Panc1 (cell line): ENCODE data around the gene FAM83D. TPM values are rescaled to one million over a fixed set of nuclear protein-coding genes. Genes with fewer than 3 reads are reported as not detected.

Experiments used
- ATAC-seq: fragments of 200-7000 bp; cut with Tn5 transposase; 2 replicates; pipeline ENCODE4 v1.9.1; 2020; ENCODE audit warnings: mild to moderate bottlenecking, moderate library complexity
- BruUV-seq: library from RNA; stranded (reverse); fragments of 400-500 nt; replicated peaks from 2 replicates; lab custom pipeline; 2021; lab: Mats Ljungman, UMichigan
- CTCF ChIA-PET: fragments of 300-600 bp; sonication (Branson Sonifier 250); formaldehyde crosslinking; loops from one replicate; lab custom pipeline; 2022; ENCODE audit warnings: antibody characterized with exemption; lab: Charles Lee
- POLR2A ChIA-PET: fragments of 300-600 bp; sonication (Branson Sonifier 250); formaldehyde crosslinking; loops from one replicate; lab custom pipeline; 2022; ENCODE audit warnings: antibody characterized with exemption; lab: Charles Lee
- DNase-seq: peaks from one replicate; pipeline ENCODE4 v3.0.0-alpha.2; 2010; ENCODE audit warnings: low read depth, low spot score
- H3K27ac ChIP-seq: 2 replicates; pipeline ENCODE4 v1.5.1; 2011; ENCODE audit warnings: mild to moderate bottlenecking, low read length, inconsistent platforms
- H3K27me3 ChIP-seq: fragments of 200-500 bp; sonication (Bioruptor generic); 2 replicates; pipeline ENCODE4 v1.6.0; 2014; ENCODE audit warnings: low read length, inconsistent platforms; ENCODE audit not compliant: control insufficient read depth, insufficient read depth
- H3K36me3 ChIP-seq: fragments of 200-500 bp; sonication (Bioruptor generic); 2 replicates; pipeline ENCODE4 v1.5.1; 2014; ENCODE audit warnings: inconsistent platforms, mild to moderate bottlenecking, low read length, moderate library complexity; ENCODE audit not compliant: control insufficient read depth, insufficient read depth
- H3K4me1 ChIP-seq: 2 replicates; pipeline ENCODE4 v1.5.1; 2011; ENCODE audit warnings: inconsistent platforms, mild to moderate bottlenecking, low read length, moderate library complexity; ENCODE audit not compliant: control insufficient read depth, insufficient read depth
- H3K4me3 ChIP-seq, 2 experiments: 2 replicates each; pipeline ENCODE4 v1.5.1; 2011 to 2012; ENCODE audit warnings: low read depth in 2 of 2, low read length in 2 of 2, mild to moderate bottlenecking in 2 of 2, inconsistent platforms in 1 of 2, moderate library complexity in 1 of 2
- H3K9me3 ChIP-seq: fragments of 200-500 bp; sonication (Bioruptor generic); 2 replicates; pipeline ENCODE4 v1.5.1; 2014; ENCODE audit warnings: low read depth, mild to moderate bottlenecking, inconsistent platforms, low read length, moderate library complexity; ENCODE audit not compliant: control insufficient read depth, insufficient read depth
- POLR2AphosphoS5 ChIP-seq: IDR thresholded peaks from 2 replicates; pipeline ENCODE4 v1.6.1; 2012; ENCODE audit warnings: mild to moderate bottlenecking, low read depth, low read length, moderate library complexity
- SIN3A ChIP-seq: IDR thresholded peaks from 2 replicates; pipeline ENCODE4 v1.6.1; 2012; ENCODE audit warnings: low read depth, mild to moderate bottlenecking, low read length, moderate library complexity, borderline replicate concordance; ENCODE audit not compliant: insufficient read depth
- TCF7L2 ChIP-seq: IDR thresholded peaks from 2 replicates; pipeline ENCODE4 v1.6.1; 2011; ENCODE audit warnings: mild to moderate bottlenecking, low read depth, low read length, inconsistent platforms
- in situ Hi-C: cut with HindIII; loops from 2 replicates; pipeline ENCODE4 v1.10.0; 2016; ENCODE audit warnings: low sequenced_read_pairs, low pct_unique_long_range_greater_than_20kb
- intact Hi-C: fragments of 100-400 bp; cut with micrococcal nuclease; formaldehyde crosslinking; loops from one replicate; pipeline ENCODE4 v1.10.0; 2022; ENCODE audit not compliant: unreplicated experiment
- total RNA-seq: library from RNA; stranded (reverse); gene quantifications from one replicate; pipeline ENCODE4 v1.2.1, GENCODE V29; 2021; ENCODE audit not compliant: unreplicated experiment
- TF ChIP-seq, protein P1 (sequence below), 2 experiments: IDR thresholded peaks; 2 replicates each; pipeline ENCODE4 v1.6.1; 2011 to 2012; ENCODE audit warnings: low read depth in 2 of 2, control low read depth in 1 of 2, low read length in 1 of 2, mild to moderate bottlenecking in 1 of 2, moderate library complexity in 1 of 2; ENCODE audit not compliant: insufficient read depth in 1 of 2
- TF ChIP-seq, protein P2 (sequence below): fragments of 450-650 bp; IDR thresholded peaks from 2 replicates; pipeline ENCODE4 v1.5.1; 2017; ENCODE audit warnings: mild to moderate bottlenecking

The FAM83D gene
- total RNA-seq, 1 experiment from 2014 or later, result 30.9 TPM

DNA sequence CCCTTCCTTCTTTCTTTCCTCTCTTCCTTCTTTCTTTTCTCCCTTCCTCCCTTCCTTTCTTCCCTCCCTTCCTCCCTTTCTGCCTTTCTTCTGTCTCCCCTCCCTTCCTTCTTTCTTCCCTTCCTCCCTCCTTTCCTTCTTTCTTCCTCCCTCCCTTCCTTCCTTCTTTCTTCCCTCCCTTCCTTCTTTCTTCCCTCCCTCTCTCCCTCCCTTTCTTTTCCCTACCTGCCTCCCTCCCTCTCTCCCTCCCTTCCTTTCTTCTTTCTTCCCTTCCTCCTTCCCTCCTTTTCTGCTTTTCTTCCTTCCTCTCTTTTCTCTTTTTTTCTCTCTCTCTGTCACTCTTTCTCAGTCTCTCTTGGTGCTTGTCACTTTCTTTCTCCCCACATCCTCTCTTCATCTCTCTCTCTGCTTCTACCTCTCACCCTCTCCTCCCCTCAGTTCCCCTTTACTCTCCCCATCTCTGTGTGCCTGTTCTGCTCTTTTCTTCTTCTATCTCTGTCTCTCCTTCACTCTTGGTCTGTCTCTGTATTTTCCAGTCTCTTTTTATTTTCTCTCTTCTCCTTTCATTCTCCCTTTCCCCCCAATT is 30.1 kb upstream of the FAM83D start:
- BruUV-seq, result no TSS peak
- ATAC-seq, result no peak
- Histone ChIP-seq H3K4me3 (no peak overlapping the region), H3K9me3 (no peaks in the 10 kb centered on the region), H3K27me3 (peaks cover 14% of the 10 kb centered on the region), H3K36me3 (no peaks in the 10 kb centered on the region), H3K4me1 (no peaks in the 10 kb centered on the region), H3K27ac (no peak overlapping the region)
- TF ChIP-seq, protein P1, sequence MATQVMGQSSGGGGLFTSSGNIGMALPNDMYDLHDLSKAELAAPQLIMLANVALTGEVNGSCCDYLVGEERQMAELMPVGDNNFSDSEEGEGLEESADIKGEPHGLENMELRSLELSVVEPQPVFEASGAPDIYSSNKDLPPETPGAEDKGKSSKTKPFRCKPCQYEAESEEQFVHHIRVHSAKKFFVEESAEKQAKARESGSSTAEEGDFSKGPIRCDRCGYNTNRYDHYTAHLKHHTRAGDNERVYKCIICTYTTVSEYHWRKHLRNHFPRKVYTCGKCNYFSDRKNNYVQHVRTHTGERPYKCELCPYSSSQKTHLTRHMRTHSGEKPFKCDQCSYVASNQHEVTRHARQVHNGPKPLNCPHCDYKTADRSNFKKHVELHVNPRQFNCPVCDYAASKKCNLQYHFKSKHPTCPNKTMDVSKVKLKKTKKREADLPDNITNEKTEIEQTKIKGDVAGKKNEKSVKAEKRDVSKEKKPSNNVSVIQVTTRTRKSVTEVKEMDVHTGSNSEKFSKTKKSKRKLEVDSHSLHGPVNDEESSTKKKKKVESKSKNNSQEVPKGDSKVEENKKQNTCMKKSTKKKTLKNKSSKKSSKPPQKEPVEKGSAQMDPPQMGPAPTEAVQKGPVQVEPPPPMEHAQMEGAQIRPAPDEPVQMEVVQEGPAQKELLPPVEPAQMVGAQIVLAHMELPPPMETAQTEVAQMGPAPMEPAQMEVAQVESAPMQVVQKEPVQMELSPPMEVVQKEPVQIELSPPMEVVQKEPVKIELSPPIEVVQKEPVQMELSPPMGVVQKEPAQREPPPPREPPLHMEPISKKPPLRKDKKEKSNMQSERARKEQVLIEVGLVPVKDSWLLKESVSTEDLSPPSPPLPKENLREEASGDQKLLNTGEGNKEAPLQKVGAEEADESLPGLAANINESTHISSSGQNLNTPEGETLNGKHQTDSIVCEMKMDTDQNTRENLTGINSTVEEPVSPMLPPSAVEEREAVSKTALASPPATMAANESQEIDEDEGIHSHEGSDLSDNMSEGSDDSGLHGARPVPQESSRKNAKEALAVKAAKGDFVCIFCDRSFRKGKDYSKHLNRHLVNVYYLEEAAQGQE (IDR thresholded peaks at IDR 0.05; ENCODE audit: insufficient read depth in 1 of 2, low read depth in 2 of 2, low read length in 1 of 2), result no peak
- no peak for TF ChIP-seq POLR2AphosphoS5
- CTCF ChIA-PET, result no interaction called here
- in situ Hi-C loops (no loop called here), intact Hi-C loops (no loop called here)
- DNase-seq, result no peak
- POLR2A ChIA-PET, result no interaction called here

DNA sequence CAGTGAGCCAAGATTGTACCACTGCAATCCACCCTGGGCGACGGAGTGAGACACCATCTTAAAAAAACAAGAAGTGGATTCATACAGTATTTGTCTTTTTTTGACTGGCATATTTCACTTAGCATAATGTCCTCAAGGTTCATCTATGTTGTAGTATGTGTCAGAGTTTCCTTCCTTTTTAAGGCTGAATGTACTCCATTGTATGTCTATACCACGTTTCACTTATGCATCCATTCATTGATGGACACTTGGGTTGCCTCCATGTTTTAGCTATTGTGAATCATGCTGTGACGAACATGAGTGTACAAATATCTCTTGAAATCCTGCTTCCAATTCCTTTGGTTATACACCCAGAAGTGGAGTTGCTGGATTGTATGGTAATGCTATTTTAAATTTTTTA is 28.9 kb upstream of the FAM83D start:
- no TSS peak for BruUV-seq
- no peaks in the 10 kb centered on the region for H3K9me3 ChIP-seq
- intact Hi-C loops (no loop called here), in situ Hi-C loops (no loop called here)
- DNase-seq (no peak), ATAC-seq (no peak)
- H3K27me3 ChIP-seq, result peaks cover 20% of the 10 kb centered on the region
- H3K36me3 ChIP-seq, result no peaks in the 10 kb centered on the region
- ChIA-PET CTCF (no interaction called here), POLR2A (no interaction called here)
- H3K4me1 ChIP-seq, result no peaks in the 10 kb centered on the region
- H3K4me3 ChIP-seq, result no peak overlapping the region
- no peak overlapping the region for H3K27ac ChIP-seq
- TF ChIP-seq TCF7L2 (no peak), POLR2AphosphoS5 (no peak), SIN3A (no peak)
- TF ChIP-seq, protein P1 (IDR thresholded peaks at IDR 0.05; ENCODE audit: insufficient read depth in 1 of 2, low read depth in 2 of 2, low read length in 1 of 2), result no peak
- TF ChIP-seq, protein P2, sequence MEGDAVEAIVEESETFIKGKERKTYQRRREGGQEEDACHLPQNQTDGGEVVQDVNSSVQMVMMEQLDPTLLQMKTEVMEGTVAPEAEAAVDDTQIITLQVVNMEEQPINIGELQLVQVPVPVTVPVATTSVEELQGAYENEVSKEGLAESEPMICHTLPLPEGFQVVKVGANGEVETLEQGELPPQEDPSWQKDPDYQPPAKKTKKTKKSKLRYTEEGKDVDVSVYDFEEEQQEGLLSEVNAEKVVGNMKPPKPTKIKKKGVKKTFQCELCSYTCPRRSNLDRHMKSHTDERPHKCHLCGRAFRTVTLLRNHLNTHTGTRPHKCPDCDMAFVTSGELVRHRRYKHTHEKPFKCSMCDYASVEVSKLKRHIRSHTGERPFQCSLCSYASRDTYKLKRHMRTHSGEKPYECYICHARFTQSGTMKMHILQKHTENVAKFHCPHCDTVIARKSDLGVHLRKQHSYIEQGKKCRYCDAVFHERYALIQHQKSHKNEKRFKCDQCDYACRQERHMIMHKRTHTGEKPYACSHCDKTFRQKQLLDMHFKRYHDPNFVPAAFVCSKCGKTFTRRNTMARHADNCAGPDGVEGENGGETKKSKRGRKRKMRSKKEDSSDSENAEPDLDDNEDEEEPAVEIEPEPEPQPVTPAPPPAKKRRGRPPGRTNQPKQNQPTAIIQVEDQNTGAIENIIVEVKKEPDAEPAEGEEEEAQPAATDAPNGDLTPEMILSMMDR, result no peak
